ENCODE data around the gene BAAT. TPM values are rescaled to one million over a fixed set of nuclear protein-coding genes. Genes with fewer than 3 reads are reported as not detected.
"Not testable (repeated sequence)": the region's sequence is repeated elsewhere in the genome, so short reads cannot be mapped to it uniquely, and the experiment has no call there.

BAAT gene
- not detected for total RNA-seq

- H3K27me3 ChIP-seq; DNase-seq; H3K27ac ChIP-seq; H3K4me1 ChIP-seq; H3K4me3 ChIP-seq (replicated peaks in 1 of 3); intact Hi-C loops (cut with DNase I); H3K9me3 ChIP-seq: not testable (repeated sequence)
- 94 to 95% methylated on average over 11 of the region's 11 CpGs for WGBS, 2 donors
- peaks cover 9 to 13% of the 10 kb centered on the region in 2 donors for H3K36me3 ChIP-seq
Measured at GRCh38 chr9:101384873-101385536, at the start of gene BAAT. Gene BAAT (minus strand): TSS chr9:101385006. CDS start chr9:101371404, 13,602 bp downstream.

- 79 to 80% methylated on average over 3 of the region's 3 CpGs for WGBS, 2 donors
- DNase-seq: no peak
- TF ChIP-seq CTCF (IDR thresholded peaks at IDR 0.05) (no peak), POLR2A (IDR thresholded peaks at IDR 0.05) (no peak)
- H3K27me3 ChIP-seq: no peaks in the 10 kb centered on the region
- intact Hi-C loops (cut with DNase I): no loop called here
- no peaks in the 10 kb centered on the region for H3K4me1 ChIP-seq
- H3K27ac ChIP-seq: no peak overlapping the region
- H3K4me3 ChIP-seq (replicated peaks in 1 of 3): no peak overlapping the region
- no peaks in the 10 kb centered on the region for H3K36me3 ChIP-seq
- H3K9me3 ChIP-seq: no peaks in the 10 kb centered on the region
Measured at GRCh38 chr9:101433229-101433628, 48.4 kb upstream of the BAAT start.

GRCh38 chr9:101432740-101433139 is 47.9 kb upstream of the BAAT start:
- no peaks in the 10 kb centered on the region for H3K27me3 ChIP-seq
- H3K36me3 ChIP-seq: no peaks in the 10 kb centered on the region
- H3K4me3 ChIP-seq (replicated peaks in 1 of 3): no peak overlapping the region
- no peaks in the 10 kb centered on the region for H3K9me3 ChIP-seq
- TF ChIP-seq POLR2A (IDR thresholded peaks at IDR 0.05) (no peak), CTCF (IDR thresholded peaks at IDR 0.05) (no peak)
- intact Hi-C loops (cut with DNase I): no loop called here
- WGBS, 2 donors: 88 to 100% methylated on average over 1 of the region's 1 CpG
- no peak for DNase-seq
- H3K27ac ChIP-seq: no peak overlapping the region
- H3K4me1 ChIP-seq: no peaks in the 10 kb centered on the region

GRCh38 chr9:101432171-101432570 is 47.4 kb upstream of the BAAT start:
- TF ChIP-seq POLR2A (IDR thresholded peaks at IDR 0.05) (no peak), CTCF (IDR thresholded peaks at IDR 0.05) (no peak)
- intact Hi-C loops (cut with DNase I): no loop called here

GRCh38 chr9:101429736-101430135 is 44.9 kb upstream of the BAAT start:
- DNase-seq: no peak
- Histone ChIP-seq H3K4me1 (no peaks in the 10 kb centered on the region), H3K27me3 (no peaks in the 10 kb centered on the region), H3K27ac (no peak overlapping the region), H3K4me3 (replicated peaks in 1 of 3) (no peak overlapping the region), H3K9me3 (no peaks in the 10 kb centered on the region), H3K36me3 (no peaks in the 10 kb centered on the region)
- intact Hi-C loops (cut with DNase I): no loop called here
- WGBS, 2 donors: 87 to 94% methylated on average over 7 of the region's 7 CpGs
- TF ChIP-seq POLR2A (IDR thresholded peaks at IDR 0.05): no peak
- no peak for TF ChIP-seq CTCF (IDR thresholded peaks at IDR 0.05)

More at GRCh38 chr9:101432171-101432570, 47.4 kb upstream of the BAAT start:
- no peak for DNase-seq
- Histone ChIP-seq H3K4me1 (no peaks in the 10 kb centered on the region), H3K4me3 (replicated peaks in 1 of 3) (no peak overlapping the region), H3K9me3 (no peaks in the 10 kb centered on the region), H3K27ac (no peak overlapping the region), H3K27me3 (no peaks in the 10 kb centered on the region), H3K36me3 (no peaks in the 10 kb centered on the region)

All from thyroid gland (tissue), 4 donors.